Occipital lobe (tissue), 2 donors: ENCODE results near the gene AFP. TPM values are rescaled to one million over a fixed set of nuclear protein-coding genes. Genes with fewer than 3 reads are reported as not detected.

ENCODE experiments used
- DNase-seq: peaks from one replicate; lab custom pipeline; 2025; lab: John Stamatoyannopoulos, UW
- total RNA-seq: library from RNA; depleted of rRNA; stranded (reverse); fragments of >200 nt; gene quantifications from one replicate; pipeline ENCODE4 v1.2.3, GENCODE V29; 2014

Gene AFP
- total RNA-seq, 1 donor from 2014 or later = 0.62 TPM

DNA sequence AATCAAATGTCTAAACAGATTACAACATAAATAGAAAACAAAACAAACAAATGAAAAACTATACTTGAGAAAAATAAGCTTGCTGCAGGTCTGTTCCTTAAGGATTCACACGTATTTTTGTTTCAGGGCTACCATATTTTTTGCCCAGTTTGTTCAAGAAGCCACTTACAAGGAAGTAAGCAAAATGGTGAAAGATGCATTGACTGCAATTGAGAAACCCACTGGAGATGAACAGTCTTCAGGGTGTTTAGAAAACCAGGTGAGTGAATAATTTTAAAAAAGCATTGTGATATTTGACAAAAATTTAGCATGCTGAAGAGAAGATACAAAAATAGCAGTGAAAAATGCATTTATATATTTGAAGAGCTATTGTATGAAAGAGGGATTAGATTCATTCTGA, 2.0 kb downstream of the AFP start:
- no peak for DNase-seq

DNA sequence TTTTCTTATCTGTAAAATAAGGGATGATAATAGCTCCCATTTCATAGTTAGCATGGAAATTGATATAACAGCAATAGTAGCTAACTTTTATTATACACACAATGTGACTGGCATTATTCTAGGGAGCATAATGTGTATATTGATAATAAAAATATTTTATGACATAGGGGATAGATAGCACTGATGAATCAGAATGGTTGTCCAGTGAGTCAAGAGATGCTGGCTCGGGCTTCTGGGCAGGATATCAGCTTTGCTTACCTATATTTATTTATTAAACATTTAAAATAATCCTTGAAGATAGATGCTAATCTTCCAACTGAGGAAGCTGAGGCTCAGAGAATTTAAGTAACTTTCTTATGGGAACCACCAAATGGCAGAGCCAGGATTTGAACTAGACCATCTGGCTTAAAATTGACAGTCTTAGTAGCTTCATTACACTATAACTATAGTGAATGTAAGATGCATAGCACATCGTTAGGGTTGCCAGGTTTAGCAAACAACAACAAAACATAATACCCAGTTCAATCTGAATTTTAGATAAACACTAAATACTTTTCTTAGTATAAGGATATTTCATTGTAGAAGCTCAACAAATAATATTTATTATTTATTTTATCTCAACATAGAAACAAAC, 2.7 kb downstream of the AFP start:
- no peak for DNase-seq

DNA sequence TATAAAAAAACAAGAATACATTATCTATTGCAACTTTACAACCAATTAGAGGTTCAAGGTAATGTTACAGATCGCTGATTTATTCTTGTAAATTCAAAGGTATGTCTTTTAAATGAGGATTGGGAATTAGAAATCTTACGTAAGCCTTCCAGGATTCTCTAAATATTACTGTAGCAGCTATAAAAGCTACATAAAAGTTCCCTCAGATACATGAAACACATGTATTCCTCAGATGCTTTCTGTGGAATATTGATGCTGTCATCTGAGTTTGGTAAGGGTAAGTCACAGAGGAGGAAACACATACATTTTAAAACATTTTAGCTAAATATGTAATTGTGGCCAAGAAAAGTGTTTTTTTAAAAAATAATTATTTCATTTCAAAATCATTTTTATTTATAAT, 3.4 kb downstream of the AFP start:
- no peak for DNase-seq

DNA sequence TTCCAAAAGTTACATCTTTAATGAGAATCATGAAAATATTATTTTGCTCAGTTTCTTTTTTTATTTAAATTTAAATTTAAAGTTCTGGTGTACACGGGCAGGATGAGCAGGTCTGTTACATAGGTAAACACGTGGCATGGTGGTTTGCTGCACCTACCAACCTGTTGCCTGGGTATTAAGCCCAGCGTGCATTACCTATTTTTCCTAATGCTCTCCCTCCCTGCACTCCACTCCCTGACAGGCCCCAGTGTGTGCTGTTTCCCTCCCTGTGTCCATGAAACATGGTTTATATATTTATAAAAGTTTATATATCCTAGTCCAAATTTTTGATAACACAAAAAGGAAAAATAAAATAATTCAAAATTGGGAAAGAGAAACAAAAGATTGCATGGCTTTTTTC, 4.0 kb downstream of the AFP start:
- no peak for DNase-seq

DNA sequence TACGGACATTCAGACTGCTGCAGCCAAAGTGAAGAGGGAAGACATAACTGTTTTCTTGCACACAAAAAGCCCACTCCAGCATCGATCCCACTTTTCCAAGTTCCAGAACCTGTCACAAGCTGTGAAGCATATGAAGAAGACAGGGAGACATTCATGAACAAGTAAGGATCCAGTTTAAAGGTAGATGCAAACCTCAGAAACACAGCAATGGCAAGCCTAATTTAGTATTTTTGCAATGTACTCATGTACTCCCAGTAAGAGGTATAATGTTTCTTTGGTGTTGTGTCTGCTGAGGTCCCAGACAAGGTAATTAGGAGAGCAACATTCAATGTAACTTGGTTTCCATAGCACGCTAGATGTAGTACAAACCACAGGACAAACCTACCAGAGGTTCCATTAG, 4.6 kb downstream of the AFP start:
- DNase-seq = no peak

DNA sequence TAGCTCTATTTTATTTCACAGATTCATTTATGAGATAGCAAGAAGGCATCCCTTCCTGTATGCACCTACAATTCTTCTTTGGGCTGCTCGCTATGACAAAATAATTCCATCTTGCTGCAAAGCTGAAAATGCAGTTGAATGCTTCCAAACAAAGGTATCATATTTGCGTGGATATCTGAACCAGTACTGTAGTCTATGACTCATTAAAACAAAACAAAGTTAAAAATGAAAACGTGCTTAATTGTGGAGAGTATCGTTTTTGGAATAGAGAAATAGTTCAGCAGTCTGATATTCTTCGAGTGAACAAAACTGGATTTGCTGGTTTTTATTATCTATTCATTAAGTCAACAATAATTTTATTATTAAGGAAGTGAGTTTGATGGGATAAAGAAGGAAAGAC, 6.3 kb downstream of the AFP start:
- DNase-seq = no peak

DNA sequence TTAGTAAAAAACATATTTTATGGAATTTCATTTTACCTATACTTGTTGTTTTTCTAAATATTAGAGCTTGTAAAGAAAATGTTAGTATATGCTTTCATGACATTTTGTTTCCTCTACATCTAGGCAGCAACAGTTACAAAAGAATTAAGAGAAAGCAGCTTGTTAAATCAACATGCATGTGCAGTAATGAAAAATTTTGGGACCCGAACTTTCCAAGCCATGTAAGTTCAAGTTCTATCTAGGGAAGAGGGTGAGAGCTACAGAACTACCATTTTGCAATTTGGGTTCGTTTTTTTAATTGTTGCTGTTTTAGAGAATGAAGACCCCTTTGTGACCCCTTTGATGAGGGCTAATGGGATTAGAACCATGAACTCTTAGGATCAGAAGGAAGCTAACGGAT, 7.2 kb downstream of the AFP start:
- DNase-seq = no peak

DNA sequence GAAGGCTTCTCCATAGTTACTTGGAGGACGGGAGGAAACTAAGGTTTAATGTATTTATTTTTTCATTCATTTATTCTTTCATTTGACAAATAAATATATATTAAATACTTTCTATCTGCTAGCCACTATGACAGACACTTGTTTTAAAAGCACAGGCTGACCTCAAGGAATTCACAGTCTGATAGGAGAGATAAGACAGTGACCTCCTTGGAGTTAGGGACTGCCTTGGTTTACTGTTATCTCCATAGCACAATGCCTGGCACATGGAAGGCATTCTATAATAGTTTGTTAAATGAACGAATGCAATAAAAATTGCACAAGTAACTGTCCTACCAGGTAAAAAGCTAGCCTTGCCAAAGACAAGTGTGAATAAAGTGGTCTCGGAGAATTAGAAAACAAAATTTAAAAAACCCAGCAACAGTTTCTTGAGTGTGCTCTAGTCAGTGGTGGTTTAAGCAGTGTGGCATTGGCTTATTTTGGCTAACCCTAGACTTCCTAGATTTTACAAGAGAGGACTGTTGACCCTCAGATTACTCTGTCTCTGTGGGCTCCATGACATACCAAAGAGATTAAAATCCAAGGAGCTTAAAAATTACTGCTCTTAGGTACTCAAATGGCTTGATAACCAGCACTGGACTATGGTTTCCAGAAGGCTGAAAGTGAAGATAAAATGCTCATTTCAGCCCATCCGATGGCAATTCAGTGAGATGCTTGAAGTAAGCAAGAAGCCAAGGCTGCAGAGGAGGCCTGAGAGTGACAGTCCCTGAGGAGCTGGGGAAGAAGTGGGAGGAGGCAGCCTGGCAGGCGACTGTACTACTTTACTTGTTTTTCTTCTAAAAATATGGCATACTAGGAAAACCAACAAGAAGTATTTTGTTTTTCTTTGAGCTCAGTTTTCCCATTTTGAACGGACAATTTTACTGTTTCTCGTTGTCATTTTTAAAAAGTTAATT, 9.6 kb downstream of the AFP start:
- DNase-seq = peak; percentile 10

DNA sequence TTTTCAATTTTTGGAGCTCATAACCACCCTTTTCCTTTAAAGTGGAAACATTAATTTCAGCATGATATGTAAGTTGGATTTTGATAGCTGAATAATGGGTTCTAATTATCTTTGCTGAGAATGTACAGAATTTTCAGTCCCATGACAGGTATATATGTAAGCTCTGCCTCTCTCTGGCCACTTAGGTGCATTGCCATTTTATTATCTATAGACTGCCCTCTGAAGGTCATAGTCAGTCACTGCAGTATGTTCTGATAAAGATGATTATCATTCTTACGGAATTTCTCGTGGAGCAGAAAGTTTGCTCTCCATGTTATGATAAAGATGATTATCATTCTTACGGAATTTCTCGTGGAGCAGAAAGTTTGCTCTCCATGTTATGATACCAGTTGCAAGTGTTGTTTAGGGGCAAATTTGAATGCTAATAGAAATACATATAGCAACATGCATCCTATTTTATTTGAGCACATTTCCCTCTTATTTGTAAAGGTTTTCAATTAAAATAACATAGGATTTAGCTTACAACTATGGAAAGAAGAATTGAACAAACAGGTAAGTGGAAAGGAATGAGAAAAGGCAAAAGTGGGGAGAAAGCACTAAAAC, 10.4 kb downstream of the AFP start:
- no peak for DNase-seq

DNA sequence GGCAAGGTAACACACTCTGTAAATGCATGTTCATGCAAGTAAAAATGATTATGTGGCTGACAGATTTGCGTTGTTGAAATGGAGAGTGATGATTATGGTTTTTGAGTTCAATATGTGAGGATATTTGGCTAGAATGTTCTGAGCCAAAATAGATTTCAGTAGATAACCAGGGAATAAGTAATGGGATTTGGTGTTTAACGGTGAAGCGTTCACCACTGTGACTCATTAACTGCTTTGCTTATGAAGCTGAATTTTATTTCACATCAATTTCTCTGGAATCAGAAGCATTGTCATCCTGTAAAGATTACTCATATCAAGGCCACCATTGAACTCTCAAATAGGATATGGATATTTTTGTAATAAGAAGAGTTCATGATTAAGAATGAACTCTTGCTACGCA, 11.7 kb downstream of the AFP start:
- no peak for DNase-seq

DNA sequence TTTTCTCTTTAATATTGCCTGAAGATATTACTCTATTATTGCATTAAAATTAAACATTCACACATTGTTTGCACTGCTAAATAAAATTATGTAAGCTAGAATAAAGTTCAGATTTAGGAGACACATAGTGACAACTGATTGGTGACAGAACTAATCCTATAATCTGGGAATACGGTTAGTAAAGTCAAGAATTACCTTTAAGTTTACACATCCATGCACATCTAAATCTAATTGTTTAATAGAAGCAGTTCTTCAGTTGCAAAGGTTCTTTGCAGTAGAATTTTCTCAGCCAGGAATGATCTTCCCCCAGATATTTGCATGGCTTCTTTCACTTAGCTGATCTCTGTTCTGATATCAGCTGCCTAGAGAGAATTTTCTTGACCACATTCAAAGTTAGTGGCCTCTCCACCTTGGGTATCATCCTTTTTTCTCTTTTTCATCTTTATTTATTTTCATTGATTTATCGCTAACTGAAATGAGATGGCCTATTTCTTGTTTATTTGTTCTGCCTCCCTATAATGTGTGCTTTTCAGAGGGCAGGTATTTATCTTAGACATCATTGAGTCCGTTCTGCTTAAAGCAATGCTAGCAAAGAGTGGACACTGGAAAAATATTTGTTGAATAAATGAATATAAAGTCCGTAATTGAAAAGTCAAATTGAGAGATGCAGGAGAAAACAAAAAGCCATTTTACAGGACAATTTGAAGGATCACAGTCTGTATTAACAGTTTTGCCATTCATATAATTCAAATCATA, 12.6 kb downstream of the AFP start:
- DNase-seq = no peak

DNA sequence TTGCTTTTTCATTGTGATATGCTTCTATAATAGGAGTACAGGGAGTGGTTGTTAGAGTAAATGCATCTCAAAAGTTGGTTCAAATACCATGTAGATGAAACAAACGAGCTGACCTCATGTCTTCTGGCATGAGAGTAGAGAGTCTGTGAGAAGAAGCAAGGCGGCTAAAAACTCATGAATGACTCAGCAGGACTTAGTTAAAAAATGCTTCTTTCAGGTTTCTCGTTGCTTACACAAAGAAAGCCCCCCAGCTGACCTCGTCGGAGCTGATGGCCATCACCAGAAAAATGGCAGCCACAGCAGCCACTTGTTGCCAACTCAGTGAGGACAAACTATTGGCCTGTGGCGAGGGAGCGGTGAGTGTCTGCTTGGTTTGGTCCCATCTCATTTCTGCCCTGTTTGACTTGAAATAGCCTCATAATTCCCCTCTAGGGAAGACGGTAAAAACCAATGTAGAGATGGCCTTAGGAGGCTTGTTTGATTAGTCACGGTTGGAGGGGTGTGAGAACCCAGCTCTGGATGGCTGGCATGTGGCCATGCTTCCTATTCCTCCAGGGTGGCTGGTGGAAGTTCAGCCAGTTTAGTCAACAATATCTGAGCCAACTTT, 14.5 kb downstream of the AFP start:
- DNase-seq = no peak

DNA sequence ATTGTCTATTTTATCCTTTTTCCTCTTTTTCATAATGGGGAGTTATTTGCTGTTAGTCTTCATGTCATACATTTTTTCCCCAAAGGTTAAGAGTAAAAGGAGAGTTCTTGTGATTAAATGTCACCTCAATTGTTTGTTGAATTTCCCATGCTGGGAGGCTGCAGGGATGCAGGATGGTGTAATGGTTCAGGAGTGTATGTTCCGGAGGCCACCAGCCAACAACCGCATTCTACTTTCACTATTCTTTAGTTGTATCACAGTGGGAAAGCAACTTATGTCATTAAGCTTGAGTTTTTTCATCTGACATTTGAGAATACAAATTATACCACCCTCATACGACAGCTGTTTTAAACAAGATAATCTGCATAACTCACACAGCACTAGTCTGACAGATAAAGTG, 15.4 kb downstream of the AFP start:
- no peak for DNase-seq

DNA sequence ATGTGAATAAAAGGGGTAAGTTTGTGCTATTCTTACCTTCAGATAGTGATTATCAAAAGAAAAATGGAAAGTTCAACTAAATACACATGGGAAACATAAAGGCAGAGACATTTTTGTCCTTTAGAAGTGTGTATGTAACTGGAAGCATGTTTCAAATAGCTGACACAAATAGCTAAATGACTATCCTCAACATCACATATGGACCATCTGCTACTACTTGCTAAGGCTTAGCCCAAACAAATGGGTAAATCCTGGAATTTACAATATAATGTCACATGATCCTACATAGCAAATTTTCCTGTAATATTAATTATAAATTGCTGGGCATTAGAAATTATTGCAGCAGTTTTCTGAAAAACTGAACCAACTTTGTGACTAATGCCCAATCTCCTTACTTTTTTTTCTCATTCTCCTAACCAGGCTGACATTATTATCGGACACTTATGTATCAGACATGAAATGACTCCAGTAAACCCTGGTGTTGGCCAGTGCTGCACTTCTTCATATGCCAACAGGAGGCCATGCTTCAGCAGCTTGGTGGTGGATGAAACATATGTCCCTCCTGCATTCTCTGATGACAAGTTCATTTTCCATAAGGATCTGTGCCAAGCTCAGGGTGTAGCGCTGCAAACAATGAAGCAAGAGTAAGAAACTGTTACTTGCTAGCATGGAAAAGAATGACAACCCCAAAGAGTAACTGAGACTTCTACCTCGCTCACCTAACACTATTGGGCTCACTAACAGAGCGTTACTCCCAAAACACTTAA, 16.1 kb downstream of the AFP start:
- no peak for DNase-seq

DNA sequence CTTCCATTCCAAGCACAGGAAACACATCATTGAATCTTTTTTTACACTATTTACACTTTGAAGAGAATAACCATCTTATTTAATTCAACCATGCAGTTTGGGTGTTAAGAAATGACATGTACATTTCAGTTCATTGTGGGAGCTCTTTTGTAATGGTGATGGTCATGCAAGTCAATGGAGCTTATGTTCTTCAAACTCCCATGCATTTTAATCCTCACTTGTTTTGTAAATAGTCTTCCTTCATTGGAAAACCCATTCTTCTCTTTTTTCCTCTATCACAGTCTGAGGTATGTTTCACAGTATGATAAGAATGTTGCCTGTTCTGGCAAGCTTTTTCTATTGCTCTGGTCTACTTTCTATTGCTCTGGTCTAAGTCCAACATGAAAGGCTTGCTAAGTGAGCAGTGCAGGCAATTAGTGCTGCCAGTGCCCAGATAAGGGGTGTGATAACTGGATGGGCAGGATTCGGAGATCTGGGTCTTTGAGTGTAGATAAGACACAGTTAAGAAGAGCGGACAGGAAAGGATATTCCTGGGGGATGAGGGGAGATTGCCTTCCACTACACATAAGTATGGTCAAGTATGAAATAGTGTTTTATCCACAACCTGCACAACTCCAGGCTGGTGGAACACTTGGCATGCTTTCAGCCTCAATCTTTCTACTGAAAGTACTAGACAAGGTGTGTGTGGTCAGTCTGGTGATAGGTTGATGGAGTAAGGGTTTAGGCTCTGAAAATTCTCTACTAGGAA, 17.1 kb downstream of the AFP start:
- no peak for DNase-seq

DNA sequence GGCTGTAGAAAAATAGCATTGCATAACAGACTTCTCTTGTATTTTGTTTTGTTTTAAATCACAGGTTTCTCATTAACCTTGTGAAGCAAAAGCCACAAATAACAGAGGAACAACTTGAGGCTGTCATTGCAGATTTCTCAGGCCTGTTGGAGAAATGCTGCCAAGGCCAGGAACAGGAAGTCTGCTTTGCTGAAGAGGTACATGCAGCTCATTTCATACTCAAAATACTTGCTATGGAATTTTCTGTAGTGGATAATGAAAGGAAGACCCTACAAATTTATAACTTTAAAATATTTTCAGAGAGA, 17.6 kb downstream of the AFP start:
- DNase-seq = no peak

DNA sequence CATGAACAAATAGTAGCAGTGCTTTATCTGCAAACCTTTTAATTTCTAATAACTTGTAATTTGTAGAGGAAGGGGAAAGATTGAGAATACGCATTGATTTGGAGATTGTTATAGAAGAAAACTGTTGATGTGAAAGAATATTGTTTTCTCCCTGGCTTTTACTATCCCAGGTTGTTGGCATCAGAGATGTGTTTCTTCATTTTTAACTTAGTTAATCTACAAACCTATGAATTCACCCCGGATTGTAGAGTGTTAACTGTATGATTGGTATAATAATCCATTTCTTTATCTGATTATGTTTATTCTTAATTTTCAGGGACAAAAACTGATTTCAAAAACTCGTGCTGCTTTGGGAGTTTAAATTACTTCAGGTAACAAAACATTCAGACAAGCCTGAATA, 18.9 kb downstream of the AFP start:
- no peak for DNase-seq

DNA sequence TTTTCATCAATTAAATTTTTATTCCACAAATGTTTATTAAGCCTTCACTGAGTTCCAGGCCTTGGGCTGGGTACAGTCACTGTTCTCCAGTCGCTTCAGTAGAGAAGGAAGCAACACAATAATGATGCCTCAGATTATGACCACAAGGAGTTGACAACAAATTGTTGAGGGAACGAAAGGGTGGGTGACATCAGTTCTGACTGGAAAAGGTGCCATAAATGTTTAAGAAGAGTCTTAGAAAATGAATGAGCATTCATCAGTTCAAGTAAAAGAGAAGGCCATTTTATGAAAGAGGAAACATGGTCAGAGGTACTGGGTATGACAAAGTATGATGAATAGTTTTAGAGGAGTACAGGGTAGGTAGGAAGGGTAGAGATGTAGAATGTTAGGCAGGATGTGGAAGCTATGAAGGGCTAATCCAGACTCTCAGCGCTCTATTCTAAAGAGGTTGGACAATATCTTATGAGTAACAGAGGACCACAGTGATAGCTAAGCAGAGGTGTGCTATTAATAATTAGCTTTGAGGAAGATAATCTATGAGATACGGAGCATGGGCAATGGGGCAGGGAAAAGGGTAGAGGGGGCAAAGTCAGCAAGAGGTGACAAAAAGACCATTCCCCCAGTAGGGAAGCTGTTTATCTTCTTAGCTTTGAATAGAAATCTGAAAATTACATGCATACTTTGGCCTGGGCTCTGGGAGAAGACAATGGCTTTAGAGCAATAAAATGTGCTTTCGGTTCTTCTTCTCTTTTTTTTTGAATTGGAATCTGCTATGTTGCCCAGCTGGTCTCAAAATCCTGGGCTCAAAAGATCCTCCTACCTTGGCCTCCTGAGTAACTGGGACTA, 20.4 kb downstream of the AFP start:
- no peak for DNase-seq
